HG03571 (cell line): Measurements from ENCODE around the gene TRMT1L.
"Not testable (repeated sequence)": the region's sequence is repeated elsewhere in the genome, so short reads cannot be mapped to it uniquely, and the experiment has no call there.

Experiments
- ATAC-seq: cut with Tn5 transposase; IDR thresholded peaks from one replicate; pipeline ENCODE4 v1.9.1; 2021; ENCODE audit not compliant: unreplicated experiment

Gene TRMT1L, protein sequence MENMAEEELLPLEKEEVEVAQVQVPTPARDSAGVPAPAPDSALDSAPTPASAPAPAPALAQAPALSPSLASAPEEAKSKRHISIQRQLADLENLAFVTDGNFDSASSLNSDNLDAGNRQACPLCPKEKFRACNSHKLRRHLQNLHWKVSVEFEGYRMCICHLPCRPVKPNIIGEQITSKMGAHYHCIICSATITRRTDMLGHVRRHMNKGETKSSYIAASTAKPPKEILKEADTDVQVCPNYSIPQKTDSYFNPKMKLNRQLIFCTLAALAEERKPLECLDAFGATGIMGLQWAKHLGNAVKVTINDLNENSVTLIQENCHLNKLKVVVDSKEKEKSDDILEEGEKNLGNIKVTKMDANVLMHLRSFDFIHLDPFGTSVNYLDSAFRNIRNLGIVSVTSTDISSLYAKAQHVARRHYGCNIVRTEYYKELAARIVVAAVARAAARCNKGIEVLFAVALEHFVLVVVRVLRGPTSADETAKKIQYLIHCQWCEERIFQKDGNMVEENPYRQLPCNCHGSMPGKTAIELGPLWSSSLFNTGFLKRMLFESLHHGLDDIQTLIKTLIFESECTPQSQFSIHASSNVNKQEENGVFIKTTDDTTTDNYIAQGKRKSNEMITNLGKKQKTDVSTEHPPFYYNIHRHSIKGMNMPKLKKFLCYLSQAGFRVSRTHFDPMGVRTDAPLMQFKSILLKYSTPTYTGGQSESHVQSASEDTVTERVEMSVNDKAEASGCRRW

DNA sequence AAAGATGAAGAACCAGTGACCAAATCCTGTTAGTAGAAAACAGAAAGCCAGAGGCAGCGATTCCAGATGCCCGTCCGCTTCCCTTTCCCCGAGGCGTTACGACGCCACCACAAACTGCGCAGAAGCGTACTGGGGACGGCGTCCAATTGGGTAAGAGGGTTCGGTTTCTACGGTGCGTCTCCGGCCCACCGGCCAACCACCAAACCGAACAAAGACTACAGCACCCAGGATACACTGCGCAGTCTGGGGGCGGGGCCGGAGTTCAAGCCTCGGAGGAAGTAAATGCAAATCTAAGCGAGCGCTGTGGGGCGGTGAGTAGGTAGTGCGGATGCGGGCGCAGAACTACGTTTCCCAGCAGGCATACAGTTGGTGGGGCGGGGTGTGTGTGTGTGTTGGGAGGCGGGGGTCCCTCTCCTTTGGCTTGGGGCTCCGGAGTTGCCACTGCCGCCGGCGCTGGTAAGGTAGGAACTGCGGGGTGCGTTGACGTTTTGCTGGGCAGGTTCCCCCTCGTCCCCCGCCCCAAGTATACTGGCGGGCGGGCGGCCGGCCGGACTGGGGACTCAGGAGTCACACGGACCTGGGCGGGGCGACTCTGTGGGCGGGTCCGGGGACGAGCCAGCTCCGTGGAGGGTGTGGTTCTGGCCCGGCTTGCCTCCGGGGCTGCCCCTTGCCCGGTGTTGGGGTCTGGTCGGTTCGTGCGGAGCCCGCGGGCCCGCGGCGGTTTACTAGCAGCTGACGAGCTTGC, at the start of gene TRMT1L, which contains the start of gene SWT1:
TRMT1L (minus strand) TSS at position 100 of the 745 bp plus-strand sequence. CDS start 241 bp downstream, outside the sequence.
SWT1 (plus strand) TSS at position 314 of the 745 bp plus-strand sequence. CDS start 3,675 bp downstream, outside the sequence.
- ATAC-seq, result peak; percentile 91

DNA sequence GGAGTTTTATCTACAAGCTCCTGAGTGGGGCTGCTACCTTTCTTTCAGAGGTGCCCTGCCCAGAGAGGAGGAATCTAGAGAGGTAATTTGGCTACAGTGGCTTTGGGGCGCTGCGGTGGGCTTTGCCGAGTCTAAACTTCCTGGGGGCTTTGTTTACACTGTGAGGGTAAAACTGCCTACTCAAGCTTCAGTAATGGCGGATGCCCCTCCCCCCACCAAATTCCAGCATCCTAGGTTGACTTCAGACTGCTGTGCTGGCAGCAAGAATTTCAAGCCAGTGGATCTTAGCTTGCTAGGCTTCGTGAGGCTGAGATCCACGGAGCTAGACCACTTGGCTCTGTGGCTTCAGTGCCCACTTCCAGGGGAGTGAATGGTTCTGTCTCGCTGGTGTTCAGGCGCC, 44.1 kb upstream of the TRMT1L start:
- ATAC-seq, result no peak

DNA sequence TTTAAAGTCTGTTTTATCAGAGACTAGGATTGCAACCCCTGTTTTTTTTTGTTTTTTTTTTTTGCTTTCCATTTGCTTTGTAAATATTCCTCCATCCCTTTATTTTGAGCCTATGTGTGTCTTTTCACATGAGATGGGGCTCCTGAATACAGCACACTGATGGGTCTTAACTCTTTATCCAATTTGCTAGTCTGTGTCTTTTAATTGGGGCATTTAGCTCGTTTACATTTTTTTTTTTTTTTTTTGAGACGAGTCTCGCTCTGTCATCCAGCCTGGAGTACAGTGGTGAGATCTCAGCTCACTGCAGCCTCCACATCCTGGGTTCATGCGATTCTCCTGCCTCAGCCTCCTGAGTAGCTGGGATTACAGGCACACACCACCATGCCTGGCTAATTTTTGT, 42.0 kb upstream of the TRMT1L start:
- not testable (repeated sequence) for ATAC-seq

DNA sequence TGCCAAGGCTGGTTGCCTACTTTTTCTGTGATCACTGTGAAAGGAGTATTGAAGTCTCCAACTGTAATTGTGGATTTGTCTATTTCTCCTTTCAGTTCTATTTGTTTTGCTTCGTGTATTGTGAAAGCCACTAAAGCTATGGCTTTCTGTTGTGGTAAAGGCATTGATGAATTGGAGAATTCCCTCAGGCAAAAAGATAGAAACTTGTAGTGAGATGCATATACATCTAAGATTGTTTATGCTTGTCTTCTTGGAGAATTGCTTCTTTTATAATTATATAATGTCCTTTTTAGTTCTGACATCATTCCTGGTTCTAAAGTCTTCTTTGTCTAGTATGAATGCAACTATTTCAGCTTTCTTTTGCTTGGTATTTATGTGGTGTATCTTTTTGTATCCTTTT, 37.0 kb upstream of the TRMT1L start:
- no peak for ATAC-seq

DNA sequence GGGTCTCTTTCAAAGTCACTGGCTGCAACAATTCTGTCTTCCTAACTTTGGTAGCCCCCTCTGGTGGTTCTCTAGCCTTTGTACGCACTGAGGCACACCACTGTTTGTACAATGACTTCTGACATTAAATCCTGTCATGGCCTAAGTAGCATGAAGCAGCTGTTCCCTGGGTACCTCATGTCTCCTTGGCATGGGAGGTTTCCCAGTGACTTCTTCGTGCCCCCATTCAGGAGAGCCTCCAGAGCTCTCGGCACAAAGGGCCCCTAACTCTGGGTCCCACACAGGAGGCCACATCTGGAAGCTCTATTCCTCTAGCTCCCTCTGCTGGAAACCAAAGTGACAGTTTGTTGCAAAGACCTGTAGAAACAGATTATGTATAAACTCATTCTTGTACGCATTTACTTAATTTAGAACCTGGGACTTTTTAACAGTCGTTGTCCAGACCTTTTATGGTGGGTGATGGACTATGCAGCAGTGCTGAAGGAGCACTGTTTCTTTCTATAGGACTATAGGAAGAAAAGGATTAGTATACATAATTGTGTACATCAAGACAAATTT, 13.6 kb upstream of the TRMT1L start:
- ATAC-seq, result peak; percentile 86

DNA sequence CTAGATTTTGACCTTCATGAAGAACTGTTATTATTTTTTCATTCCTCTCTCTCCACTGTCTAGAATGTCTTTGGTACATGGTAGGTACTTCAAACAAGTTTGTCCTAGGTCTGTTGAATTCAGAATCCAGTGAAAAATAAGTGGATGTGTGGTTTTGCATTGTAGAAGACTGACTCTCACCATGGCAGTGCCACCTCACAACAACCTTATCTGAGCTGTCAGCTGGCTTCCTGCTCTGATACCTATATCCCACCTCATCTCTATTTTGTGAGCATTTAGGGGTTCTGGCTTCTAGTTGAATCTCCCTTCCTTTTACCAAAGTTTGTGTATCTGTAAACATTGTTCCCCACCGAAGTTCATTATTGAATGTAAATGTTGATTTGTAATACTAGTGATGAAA, 9.4 kb upstream of the TRMT1L start:
- ATAC-seq, result no peak

DNA sequence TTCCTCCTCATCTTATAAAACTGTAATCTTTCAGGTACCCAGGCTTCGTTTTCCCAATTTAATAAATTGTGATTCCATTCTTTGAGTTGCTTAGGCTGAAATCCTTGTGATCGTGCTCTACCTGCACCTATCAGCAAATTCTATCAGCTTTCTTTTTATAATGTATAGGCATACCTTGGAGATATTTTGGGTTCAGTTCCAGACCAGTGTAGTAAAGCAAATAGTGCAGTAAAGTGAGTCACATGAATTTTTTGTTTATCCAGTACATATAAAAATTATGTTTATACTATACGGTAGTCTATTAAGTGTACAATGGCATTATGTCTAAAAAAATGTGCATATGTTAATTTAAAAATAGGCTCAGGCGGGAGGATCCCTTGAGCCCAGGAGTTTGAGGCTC, 5.7 kb upstream of the TRMT1L start:
- ATAC-seq, result no peak

DNA sequence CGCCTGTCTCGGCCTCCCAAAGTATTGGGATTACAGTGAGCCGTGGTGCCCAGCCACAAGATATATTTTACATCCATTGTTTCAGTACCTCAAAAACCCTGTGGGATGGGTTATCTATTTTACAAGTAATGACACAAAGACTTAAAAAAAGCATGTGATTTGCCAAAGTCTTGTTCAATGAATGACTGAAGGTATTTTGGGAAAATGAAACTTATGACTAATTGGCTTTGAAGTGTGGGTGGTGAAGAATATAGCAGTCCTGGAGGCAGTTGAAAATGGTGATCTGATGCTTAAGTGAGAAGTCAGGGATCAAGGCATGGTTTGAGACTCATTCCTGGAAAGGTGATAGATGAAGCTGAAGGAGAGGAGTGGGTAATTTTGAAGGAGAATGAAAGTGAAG, 3.2 kb upstream of the TRMT1L start:
- no peak for ATAC-seq

DNA sequence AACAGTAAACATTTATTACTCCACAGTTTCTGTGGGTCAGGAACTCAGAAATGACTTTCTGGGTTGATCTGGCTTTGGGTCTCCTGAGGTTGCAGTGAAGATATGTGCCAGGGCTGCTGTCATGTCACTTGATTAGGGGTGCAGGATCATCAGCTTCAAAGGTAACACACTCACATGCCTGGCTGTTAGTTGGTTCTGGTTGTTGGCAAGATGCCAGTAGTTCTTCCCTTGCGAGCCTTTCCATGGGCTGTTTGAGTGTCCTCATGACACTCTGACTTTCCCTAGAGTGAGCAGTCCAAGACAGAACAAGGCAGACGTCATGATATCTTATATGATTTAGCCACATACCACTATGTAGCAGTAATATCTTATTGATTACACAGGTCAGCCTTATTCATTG, 2.0 kb upstream of the TRMT1L start:
- ATAC-seq, result no peak

DNA sequence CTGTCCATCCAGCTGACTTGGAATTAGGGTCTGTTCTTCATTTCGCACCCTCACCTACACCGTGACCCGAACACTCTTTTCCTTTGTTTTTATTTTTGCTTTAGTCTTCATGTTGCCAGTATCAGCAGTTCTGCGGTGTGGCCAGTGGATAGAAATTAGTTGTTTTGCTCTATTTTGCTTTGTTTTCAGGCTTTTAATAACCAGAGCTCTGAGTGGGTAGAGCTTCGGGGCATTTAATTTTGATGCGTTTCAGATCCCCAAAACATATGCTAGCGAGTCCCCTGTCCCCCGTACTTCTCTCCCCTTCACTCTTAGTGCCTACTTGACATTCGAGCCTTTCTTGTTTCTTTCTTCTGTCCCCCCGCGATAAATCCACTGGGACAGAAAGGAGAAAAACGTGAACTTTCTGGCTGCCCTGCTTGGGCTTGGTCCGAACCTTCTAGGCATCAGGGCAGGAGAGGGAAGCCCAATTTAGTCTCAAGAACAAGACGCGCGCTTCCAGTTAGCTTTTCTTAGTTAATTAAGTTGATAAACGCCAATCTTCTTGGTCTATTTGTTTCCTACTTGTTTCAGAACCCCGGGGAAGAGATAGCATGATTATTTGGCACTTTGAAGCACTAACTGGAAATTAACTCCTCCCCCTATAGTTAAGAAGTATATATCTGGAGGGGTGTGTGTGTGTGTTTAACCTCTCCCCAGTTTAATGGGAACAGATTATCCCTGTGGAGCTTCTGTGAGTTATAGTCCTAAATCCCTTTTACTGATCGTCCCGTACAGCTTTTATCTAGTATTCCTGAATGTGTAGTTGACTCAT, 1.1 kb upstream of the TRMT1L start:
- ATAC-seq, result no peak

DNA sequence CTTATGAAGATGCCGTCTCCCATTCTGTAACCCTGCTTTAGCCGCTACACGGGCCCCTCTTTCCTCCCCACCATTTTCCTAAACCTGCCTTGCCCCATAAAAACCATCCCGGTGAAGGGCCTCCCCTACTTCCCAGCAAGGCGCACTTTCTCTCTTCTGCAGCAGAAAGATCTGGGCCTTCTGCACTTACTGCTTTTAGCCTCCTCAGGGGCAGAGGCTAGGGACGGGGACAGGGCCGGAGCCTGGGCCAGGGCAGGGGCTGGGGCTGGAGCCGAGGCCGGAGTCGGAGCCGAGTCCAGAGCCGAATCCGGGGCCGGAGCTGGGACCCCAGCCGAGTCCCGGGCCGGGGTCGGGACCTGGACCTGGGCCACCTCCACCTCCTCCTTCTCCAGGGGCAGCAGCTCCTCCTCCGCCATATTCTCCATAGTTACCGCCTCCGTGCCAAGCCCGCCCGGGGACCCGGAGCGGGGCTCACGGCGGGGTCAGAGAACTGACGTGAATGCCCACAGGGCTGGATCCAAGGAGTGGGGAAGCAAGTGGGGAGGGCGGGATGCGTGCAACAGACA, 382 bp downstream of the TRMT1L start:
- peak; percentile 26 for ATAC-seq

DNA sequence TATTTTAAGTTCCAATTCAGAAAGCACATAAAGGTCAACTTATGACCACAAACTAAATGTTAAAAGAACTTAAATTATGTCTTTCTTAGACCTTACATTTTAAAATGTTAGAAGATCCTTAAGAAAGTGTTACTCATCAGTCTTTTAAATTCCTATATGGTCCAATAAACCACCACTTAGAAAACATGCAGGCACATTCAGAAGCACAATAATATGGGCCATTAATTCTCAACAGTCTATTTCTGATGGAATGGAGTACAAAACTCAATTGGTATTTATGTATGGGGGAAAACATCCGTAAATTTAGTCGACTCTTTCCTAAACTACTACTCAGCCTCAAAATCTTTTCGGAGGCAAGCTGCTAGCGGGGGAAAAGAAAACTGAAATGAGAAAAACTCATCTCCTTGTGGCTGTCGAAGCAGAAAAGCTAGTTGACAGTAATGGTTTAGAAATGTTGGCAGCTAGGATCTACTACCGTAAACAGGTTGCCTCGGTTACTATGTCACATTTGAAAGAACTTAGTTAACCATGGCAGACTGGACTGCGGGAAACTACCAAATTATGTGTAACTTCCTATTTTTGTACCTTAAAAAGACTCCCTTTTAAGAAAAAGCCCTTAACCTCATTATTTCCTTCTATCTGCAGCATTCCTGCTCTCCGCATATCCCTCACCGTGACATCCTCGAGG, 1.0 kb downstream of the TRMT1L start:
- no peak for ATAC-seq

DNA sequence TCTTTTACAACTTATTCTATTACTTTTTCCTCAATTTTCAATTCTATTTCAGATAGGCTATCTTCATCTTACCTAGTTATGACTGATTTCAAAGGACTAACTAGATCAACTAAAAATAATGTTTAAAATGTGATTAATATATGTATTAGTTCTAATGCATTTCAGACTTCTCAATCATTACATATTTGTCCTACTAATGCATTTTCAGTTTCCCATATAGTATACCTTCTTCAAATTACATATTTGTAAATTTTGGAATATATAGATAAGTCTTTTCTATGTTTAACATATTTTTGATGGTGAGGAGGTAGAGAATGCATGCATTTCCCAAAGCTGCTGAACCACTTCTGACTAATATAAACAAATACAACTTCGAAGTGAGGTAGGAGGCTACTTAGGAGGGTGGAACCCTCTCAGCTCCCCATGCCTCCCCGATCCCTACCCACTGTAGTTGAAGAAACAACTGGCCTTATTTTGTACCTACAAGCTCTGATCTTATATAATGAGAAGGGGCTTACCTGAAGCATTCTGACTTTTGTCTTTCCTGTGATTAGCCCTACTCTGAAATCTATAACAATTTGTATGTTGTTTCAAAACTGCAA, 1.7 kb downstream of the TRMT1L start:
- no peak for ATAC-seq

DNA sequence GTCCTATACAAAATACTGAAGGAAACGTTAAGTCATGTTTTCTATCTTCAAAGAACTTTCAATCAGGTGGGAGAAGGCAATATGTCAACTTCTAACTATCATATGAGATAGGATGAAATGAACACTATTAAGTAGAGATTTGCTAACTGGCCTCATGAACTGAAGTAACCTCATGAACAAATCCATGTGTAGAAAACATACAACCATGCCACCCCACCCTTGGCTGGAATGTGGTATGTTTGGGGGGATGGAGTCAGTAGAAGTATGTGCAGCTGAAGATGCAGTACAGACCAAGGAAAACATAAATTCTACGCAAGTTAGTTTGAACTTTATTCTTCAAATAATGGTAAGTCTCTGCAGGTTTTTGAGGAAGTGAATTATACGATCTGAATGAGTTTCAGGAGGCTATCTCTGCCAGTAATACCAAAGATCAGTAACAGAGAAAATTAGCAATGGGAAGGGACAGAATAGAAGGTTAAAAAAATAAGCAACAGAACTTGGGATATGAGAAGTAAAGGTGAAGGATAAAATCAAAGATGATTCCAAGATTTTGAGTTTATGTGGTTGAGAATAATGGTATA, 4.5 kb downstream of the TRMT1L start:
- no peak for ATAC-seq

DNA sequence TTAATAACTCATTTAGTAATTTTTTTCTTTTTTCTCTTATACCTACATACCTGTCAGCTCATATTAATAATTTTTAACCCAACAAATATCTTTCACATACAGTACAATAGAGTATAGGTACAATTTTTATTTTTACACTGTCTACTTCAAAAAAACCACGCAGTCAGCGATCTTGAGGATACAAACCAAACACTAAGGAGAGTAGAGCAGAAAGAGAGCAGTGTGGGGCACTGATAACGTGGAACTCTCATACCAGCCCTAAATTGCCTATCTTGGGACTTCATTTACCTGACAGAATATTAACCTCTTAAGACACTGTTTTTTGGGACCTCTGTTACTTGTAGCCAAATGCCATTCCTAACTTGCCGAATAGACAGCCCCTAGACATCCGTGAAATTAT, 5.5 kb downstream of the TRMT1L start:
- no peak for ATAC-seq

DNA sequence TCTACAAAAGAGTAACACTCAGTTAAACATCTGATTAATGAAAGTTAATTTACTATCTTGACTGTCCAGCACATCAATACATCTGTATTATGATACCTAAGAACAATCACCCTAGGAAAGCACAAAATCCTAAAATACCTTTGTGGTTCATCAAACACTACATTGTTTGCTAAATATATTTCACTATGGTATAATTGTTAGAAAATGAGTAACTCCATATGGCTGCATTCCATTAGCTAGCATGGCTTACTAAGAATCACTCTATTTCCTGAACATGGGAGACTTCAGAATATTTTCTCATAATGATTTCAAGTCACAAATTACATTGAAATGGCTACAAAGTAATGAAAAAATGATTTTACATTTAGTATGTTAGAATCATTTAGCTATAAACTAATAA, 12.5 kb downstream of the TRMT1L start:
- ATAC-seq, result no peak

DNA sequence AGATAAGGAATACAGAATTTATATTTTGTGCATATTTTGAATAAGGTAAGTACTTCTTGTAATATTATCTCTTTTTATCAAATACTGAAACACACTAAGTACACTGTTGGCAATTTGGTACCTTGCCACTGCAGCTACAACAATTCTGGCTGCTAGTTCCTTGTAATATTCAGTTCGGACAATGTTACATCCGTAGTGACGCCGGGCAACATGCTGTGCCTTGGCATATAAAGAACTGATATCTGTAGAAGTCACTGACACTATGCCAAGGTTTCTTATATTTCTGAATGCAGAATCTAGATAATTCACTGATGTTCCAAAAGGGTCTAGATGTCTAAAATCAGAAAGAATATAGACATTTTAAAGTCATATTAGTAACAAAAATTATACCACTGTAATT, 17.5 kb downstream of the TRMT1L start:
- no peak for ATAC-seq

DNA sequence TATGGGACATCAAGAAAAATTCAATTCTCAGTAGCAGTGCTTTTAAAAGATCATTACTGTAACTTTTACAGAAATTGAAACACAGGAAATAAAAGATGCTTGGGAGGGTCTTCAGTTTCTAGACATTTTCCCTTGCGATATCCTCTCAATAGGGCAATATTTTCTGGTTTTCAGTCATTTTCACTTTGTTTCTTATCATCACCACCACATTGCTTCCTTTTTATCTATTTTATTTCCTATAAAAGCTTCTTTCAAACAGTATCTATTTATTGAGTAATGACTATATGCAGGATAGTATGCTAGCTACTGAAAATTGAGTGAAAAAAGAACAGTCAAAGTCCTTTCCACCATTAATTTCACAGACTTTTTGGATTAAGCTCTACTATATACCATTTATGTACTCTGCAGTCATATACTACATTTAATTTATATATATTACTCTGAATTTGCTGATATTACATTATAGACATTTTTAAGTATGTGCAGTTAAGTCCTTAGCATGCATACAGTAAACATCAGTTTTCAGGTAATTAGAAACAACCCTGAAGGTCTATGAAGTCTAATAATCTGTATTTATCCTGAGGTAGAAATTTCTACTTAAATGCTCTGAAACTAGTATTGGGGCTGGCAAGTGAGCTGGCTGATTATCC, 18.7 kb downstream of the TRMT1L start:
- ATAC-seq, result no peak
